GM18867 (cell line): ENCODE data around the gene TSPAN7.
A peak's percentile ranks its signal among the peaks of the same experiment; 100 is the strongest.

ENCODE experiments used
- ATAC-seq: cut with Tn5 transposase; IDR thresholded peaks from one replicate; pipeline ENCODE4 v1.9.1; 2021; ENCODE audit warnings: mild to moderate bottlenecking, moderate library complexity; ENCODE audit not compliant: unreplicated experiment

TSPAN7 gene

DNA sequence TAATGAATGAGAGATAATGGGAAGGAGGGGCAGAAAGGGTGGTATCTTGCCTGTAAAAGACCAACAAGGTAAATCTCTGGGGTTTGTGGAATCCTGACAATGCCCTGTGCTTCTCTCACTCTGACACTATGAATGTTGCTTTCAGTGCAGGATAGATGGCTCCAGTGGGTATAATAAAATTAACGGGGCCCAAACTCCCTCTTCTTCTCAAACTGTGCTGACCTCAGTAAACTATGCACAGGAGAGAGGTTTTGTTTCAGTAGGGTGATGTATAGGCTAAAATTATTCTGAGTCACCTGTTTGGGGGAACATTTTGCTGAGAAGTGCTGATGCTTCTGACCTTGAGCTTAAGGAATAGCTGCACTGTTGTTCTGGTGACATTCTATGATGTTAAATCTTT, 82.6 kb downstream of the TSPAN7 start:
- no peak for ATAC-seq

DNA sequence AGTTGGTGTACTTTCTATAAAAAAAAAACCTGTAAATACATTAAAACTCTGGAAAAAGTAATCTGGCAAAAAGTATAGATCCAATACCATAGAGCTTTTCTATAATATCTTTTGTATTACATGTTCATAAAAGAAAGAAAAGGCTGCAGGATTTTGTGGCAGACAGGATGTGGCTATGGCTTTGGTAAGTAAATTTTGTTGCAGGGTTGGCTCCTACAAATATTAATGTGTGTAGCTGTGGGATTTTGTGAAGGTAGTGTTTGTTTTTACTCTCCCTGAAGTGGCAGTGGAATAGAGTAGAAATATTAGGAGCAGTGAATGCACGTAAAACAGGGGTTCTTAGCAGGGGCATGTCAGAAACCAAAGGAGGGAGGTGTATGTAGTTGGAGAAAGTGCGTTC, 84.8 kb downstream of the TSPAN7 start:
- ATAC-seq, result no peak

DNA sequence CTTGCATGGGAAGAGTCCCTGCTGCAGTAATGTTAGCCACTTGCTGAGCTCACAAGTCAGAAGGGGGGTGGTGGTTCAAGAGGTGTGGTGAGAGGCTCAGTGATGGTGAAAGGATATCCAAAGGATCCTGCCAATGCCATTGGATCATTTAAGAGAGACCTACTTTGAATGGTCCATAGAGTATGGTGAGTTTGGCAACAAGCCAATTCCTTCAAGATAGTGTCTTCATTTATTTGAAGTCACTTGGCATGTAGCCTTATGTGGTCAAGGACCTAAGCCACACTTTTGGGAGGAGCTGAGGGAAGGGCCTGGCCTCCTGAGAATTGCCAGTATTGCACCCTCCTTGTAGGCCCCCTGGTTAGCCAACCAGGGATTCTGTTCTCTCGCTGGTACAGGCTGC, 87.9 kb downstream of the TSPAN7 start:
- no peak for ATAC-seq

DNA sequence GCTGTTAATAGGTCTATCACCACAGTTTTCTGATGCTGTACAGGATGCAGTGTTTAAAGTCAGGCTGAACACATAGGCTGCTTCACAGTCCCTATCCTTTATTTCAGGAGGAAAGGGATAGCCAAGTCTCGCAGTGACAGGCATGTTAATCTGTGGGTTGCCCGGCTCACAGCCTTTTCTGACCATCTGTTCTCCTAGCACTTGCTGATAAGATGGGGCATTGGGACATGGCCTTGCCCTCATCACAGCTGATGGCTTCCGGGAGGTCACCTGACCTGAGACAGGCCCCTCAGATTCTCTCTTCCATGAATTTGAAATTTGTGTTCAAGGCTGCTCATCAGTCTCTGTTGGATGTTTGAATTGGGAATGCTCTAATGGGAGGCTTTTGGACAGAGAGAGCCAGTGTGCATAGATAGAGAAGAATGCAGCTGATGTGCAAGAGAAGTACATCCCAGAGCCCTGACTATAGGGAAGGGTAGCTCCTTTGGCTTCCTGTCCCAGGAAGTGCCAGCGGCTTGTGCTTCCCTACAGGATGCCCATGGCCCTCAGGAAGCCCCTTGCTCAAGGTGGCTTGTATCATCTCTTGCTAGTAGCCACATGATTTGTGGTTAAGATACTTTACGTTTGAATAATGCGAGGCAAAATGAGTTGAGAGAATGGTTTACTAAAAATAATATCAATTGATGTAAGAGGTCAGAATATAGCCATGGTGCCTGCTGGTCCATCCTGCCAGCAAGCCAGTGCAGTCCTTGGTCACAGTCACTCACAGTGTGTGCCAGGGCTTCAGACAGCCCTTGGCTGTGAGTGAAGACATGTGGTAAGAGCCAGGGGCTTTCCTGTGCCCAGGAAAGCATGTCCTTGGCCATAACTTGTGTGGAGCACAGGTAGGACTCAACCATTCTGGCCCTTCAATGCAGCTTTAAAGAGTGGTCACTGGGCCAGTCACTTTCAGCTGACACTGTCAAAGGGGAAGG, 88.6 kb downstream of the TSPAN7 start:
- ATAC-seq, result no peak

DNA sequence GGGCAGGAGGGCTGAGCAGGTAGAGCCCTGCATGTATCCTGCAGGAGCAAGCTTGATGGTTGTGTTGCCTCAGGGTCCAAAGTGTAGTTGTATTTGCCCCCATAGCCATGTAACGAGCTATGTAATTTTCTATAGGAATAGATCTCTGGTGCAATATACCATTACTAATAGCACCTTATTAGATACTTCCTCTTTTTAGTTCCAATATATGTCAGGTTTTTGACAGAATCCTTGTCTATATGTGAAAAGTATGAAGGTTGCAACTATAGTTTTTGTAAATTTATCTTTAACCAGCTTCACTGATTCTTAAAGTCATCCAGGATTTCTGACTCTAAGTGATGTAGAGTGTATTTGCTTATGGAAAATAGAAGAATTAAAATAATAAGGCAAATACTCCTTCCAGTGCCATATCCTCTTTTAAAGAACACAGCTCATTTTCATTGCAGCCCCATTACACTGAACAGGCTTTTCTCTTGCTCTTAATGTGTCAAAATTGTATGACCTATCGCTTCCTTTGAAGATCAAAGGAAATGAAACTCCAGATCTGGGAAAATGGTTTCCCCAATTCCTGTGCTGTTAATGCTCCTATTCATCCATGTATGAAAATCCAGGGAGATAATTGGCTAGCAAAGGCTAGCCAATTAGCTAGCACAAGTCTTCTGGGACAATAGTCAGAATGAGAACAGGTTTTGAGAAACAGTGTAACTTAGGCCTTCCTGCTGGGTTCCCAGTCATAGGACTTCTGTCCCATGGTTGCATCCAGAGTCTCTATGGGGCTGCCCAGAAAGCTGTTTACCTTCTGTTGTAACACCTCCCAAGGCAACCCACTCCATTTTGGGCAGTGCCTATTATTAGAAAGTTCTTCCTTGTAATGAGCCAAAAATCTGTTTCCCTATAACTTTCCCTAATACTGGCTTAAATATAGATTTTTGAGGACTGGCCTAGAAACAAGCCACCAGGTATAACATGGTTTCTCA, 90.6 kb downstream of the TSPAN7 start:
- no peak for ATAC-seq

DNA sequence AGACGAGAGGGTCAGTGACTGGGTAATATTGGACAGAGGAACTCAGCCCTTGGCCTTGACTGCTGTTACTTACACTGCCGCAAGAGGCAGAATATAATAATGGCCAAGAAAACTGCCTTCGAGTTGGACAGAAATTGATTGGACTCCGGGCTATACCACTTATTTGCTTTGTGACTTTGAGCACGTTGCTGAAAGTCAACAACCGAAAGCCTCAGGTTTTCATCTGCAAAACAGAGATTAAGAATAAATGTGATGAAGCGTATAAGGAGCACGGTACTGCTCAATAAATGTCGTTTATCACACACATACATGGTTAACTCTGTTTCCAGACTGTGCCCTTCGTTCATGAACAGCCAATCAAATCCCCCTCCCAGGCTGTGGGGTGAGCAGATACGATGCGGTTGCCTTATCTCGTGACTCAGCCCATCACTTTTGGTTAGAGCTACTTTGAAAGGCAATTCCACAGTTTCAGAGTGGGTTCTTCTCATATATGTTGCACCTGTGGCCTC, 91.6 kb downstream of the TSPAN7 start:
- ATAC-seq, result no peak

DNA sequence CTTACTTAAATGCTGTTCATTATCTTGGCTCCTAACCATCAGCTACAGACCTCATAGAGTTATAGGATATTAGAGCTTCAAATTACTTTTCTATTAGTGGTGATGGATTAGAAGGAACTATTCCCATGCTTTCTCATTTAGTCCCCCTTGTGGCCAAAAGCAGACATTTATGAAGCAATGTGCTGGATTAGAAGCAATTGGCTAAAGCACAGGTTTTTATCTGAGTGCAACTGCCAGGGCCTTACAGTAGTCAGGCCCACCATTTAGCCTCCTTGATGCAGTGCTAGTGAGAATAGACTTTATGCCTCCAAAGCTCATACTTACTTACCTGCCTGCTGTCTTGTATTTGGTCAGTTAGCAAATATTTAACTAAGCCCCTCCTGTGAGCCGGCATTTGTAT, 93.0 kb downstream of the TSPAN7 start:
- ATAC-seq, result no peak

DNA sequence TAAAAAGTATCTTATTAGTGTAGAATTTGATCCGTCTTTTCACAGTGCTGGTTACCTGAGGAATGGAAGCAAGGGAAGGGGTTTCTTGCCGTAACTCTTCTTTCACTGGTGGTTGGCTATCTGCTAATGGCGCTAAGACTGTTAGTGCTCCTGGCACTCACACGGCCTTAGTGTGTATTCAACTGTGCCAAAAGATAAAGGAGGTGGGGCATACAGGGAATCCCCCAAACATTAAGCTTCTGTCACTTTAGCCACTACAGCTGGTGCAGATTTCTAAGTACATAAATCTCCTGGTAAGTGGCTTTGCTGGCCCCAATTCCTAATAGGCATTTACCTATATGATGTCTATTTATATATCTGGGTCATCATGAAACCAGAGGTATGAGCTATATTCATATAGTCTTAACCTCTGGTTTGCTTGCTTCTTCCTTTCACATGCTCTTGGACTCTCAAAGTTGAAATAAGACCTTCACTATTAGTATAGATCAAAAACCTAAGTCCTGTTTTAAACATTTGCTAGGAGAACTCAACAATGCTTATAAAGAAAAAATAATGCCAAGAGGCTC, 95.1 kb downstream of the TSPAN7 start:
- no peak for ATAC-seq

DNA sequence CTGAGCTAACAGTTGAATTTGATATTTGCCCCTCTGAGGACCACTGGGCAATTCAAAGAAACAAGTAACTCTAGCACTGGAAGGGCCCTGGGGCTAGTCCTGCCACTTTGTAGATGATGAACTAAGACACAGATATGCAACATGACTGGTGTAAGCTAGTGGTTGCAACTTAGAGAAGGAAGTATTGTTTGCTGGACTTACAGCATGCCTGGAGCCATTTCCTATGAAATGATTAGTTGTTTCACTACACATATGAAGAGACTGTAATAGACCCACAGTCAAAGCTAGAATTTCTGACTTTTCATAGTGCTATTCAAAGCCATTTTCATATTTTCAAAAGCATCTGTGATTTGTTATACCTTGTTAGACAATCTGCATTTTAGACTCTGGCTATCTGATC, 96.2 kb downstream of the TSPAN7 start:
- peak; percentile 44 for ATAC-seq

DNA sequence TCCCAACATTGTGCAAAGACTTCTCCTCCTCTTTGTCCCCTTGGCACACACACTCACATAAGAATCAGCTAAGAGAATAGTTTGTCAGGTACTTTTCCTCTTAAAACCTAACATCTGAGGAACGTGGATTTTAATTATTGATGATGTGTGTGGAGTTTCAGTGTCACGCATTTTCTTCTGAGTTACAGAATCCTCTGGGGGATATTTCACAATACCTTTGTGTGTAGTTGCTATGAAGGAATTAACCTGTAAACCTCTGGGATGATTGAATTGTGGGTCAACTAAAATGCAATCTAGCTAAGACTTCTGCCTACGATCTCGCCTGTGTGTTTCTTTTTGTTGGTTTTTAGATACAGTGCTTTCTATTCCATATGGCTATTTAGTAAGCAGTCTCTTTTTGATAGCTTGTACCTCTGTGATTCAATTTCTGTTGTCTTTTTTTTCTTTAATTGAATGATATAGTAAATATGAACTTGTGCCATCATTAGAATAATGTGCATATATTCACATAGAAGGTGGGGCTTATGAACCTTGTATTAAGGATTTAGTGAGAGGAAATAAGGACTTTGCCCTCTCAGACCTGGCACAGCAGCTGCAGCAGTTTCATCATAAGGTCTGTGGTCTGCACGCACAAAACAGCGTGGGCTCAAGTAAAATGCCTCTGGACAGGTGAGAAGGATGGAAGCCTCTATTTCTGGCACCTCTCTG, 99.2 kb downstream of the TSPAN7 start:
- no peak for ATAC-seq

DNA sequence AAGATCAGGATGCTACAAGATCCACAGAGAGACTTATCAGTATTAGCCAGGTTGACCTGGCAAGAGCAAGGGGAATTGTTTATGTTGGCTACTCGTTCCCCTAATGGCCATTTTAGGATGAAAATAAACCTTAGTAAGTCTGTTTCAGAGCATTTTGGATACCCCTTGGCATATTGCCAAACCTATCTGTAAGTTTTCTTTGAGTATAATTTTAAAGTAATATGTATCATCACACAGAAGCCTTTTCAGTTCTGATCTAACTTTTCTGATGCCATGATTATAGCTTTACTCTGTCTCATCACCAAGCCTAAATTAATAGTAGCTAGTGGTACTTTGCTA, 99.7 kb downstream of the TSPAN7 start:
- no peak for ATAC-seq

DNA sequence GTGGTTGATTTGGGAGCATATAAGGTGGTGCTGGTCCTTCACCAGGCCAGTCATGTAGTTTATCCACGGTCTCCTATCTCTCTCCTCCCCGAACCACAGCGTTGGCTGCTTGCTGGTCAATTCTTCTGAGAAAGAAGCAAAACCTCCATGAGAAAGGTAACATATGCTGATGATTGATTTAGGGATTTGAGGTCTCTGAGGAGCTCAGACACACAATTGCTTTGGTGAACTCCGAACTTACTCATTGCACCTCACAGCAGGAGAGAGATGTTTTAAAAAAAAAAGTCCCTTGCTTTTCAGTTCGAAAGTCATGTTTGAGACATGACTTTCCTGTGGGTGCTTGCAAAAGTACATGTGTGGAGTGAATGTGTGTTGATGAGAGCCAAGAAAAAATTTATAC, 100.2 kb downstream of the TSPAN7 start:
- no peak for ATAC-seq

DNA sequence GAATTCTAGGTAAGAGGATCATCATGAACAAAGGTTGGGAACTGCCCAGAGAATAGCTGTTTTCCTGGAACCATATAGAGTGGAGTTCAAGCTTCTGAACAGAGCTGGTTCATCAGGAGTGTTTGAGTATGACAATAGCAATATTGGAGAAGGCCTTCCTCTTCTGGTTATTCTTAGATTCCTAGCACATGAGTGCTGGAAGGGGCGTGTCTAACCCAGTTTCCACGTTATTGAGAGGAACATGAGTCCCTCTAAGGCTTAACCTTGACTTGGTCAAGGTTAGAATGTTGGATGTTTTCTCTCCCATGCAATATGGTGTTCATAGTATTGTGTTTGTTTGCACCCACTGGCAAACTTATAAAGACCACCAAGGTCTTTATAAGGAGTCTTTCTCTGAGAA, 101.3 kb downstream of the TSPAN7 start:
- no peak for ATAC-seq

DNA sequence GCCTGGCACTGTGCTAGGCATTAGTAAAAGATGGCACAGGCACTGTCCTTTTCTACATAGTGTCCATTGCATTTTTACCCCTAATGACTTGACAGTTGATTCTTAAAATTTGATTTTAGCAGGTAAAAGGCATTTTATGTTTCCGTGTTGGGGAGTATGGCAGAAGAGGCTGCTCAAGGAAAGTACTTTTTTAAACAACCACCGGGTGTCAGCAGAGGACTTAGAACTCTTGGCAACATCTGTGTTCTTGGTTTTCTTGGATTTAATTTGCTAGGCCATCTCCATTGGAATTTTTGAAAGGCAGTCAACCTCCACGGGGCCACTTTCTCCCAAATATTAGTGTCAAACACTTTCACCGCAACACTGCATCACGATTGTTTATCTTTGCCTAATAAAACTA, 102.9 kb downstream of the TSPAN7 start:
- ATAC-seq, result no peak

DNA sequence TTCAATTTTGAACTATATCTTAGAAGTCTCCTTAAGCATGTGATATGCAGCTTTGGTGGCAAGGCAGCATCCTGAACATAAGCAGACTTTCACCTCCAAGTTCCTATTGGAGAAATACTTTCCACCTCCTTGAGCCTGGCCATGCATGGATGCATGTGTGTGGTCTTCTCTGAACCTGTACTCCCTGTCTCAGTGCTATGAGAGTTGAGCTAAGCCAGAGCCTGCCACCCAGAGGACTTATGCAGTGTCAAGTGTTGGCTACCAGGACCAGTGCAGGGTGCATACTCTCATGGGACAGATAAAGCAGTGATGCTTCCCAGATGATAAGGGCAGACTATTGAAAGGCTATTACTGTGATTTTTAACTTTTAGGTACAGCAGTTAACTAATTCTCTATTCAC, 105.6 kb downstream of the TSPAN7 start:
- ATAC-seq, result no peak

DNA sequence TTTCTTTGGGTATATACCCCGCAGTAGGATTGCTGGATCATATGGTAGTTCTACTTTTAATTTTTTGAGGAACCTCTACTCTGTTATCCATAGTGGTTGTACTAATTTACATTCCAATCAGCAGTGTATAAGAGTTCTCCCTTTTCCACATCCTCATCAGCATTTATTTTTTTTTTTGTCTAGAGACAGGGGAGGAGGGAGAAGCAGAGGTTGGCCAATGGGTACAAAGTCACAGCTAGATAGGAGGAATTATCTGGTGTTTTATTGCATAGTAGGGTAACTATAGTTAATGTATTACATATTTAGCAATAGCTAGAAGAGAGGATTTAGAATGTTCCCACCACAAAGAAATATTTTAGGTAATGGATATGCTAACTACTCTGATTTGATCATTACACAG, 107.4 kb downstream of the TSPAN7 start:
- no peak for ATAC-seq

DNA sequence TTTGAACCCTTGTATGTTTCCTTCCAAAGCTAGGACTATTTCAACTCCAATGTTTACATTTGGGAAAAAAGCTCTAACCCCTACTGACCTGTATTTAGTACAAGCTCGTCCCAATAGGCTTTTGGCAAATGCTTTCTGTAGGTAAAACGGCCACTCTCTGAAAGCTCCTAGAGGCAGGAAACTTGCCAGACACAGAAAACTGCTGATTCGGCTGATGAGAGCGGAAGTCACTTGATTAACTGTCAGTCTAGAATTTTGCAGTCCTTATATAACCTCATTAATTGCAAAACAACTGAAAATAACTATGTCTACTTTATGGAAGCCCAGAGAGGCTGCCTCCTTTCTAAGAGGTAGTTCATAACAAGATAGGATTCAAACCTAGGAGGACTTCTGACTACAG, 108.1 kb downstream of the TSPAN7 start:
- no peak for ATAC-seq

DNA sequence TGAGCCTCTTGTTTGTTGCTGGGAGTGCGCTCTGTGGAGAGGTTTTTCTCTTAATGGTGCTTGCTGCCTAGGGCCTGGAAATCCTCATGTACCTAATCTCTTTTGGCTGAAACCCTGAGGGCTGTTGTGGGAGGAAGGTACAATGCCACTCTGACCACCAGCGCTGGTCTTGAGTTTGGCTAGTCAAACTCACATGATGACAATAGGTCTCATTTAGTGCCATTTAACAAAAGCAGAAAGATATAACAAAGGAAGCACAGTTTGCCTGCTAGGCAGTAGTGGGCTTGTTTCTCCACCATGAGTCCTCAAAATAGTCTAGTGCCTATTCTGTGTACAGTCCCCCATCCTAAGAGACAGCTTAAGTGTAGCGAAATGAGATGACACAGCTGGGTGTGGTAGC, 111.3 kb downstream of the TSPAN7 start:
- no peak for ATAC-seq

DNA sequence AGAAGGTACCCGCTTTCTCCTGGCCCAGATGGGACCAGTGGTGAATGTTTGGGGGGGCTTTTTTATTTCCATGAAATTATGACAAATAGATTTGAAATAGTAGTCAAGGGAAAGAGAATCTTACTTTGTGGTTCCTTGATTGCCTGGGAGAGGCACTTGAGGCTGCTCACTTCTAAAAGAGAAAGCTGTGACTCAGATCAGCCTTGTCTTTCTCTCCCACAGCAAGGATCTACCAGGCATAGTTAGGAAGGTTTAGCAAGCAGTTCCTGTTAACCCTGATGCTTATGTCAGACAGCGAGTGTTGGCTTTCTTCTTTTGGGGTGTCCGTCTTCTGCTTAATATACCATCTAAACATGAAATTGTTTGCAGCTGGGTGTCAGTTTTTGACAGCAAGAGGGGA, 114.5 kb downstream of the TSPAN7 start:
- ATAC-seq, result no peak

DNA sequence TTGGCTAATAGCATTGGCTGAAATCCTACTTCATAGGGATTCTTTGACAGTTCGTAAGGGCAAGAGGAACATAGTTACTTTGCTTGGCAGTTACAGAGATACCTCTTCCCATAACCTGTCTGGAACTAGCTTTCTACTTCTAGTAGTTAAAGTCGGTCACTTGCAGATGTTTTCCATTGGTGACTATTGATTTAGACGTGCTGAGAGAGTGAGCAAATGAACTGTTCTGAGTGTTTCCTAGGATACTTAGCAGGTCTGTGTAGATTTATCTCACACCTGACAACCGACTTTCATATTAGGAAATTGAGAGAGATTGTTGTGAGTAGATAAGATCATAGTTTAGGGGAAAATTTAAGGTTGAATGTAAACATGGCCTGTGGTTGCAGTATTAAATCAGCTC, 116.8 kb downstream of the TSPAN7 start:
- no peak for ATAC-seq

DNA sequence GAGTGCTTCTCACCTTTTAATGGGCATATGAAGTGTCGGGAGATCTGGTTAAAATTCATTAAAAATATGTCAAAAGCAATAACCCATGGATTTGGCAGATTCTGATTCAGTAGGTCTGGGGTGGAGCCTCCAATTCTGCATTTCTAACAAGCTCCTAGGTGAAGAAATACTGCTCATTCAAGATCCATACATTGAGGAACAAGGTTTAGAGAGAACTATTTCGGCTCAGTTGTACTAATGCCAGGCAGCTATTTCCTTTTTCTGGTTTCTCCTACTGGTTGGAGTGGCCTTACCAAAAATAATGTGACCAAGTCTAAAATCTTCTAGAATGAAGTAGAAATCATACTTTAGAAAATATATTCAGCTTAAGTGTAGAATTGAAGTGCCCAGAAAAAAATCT, 117.5 kb downstream of the TSPAN7 start:
- no peak for ATAC-seq
